HCT116 (cell line): ENCODE results near the gene NKIRAS2. TPM values are rescaled to one million over a fixed set of nuclear protein-coding genes. Genes with fewer than 3 reads are reported as not detected.

ENCODE experiments used
- ATAC-seq: fragments of 200-7000 bp; cut with Tn5 transposase; 2 replicates; pipeline ENCODE4 v1.9.1; 2020; ENCODE audit warnings: mild to moderate bottlenecking, moderate library complexity
- BruUV-seq: library from RNA; stranded (reverse); fragments of 400-500 nt; replicated peaks from 2 replicates; lab custom pipeline; 2021; lab: Mats Ljungman, UMichigan
- CTCF ChIA-PET: fragments of 300-600 bp; sonication (Branson Sonifier 250); formaldehyde crosslinking; loops from one replicate; lab custom pipeline; 2021; ENCODE audit warnings: antibody characterized with exemption; lab: Charles Lee
- POLR2A ChIA-PET: fragments of 300-600, 350-600 bp; sonication (Branson Sonifier 250); formaldehyde crosslinking; loops from one replicate; lab custom pipeline; 2021; ENCODE audit warnings: antibody characterized with exemption; lab: Charles Lee
- RAD21 ChIA-PET, 2 experiments: fragments of 300-600 bp; sonication (Branson Sonifier 250); formaldehyde crosslinking; loops; one replicate each; lab custom pipeline; 2023; ENCODE audit warnings: low total read pairs in 2 of 2; ENCODE audit not compliant: uncharacterized antibody in 2 of 2, unreplicated experiment in 2 of 2, low non-redundant PET in 1 of 2; lab: Charles Lee
- DNase-seq: peaks from one replicate; pipeline ENCODE4 v3.0.0-alpha.2; 2010; ENCODE audit warnings: low read depth, low spot score
- H2AFZ ChIP-seq: fragments of 200-600 bp; shearing (Covaris generic), sonication (generic); 2 replicates; pipeline ENCODE4 v1.6.1; 2017; ENCODE audit warnings: low read depth, mixed run types, mixed read lengths, antibody characterized with exemption, low read length; ENCODE audit not compliant: poor library complexity, severe bottlenecking
- H3K27ac ChIP-seq: 2 replicates; pipeline ENCODE4 v1.5.1; 2012; ENCODE audit warnings: low read depth, low read length
- H3K27me3 ChIP-seq: fragments of 200-600 bp; sonication (generic); 2 replicates; pipeline ENCODE4 v1.6.1; 2016; ENCODE audit warnings: mixed run types, low read length, mixed read lengths; ENCODE audit not compliant: insufficient read depth
- H3K36me3 ChIP-seq, 2 experiments: fragments of 200-500 bp in 1 of 2; fragments of 200-600 bp in 1 of 2; sonication (Bioruptor generic) in 1 of 2; sonication (generic) in 1 of 2; 2 replicates each; pipeline versions ENCODE4 v1.5.1 to v1.6.1; 2014 to 2016; ENCODE audit warnings: low read length in 2 of 2, inconsistent platforms in 1 of 2, mixed read lengths in 1 of 2, mixed run types in 1 of 2; ENCODE audit not compliant: insufficient read depth in 2 of 2, control insufficient read depth in 1 of 2
- H3K4me1 ChIP-seq, 2 experiments: fragments of 200-600 bp in 1 of 2; sonication (generic) in 1 of 2; 2 replicates each; pipeline versions ENCODE4 v1.5.1 to v1.6.1; 2012 to 2017; ENCODE audit warnings: low read length in 2 of 2, inconsistent platforms in 1 of 2, mild to moderate bottlenecking in 1 of 2, mixed read lengths in 1 of 2, mixed run types in 1 of 2, moderate library complexity in 1 of 2; ENCODE audit not compliant: insufficient read depth in 2 of 2, control insufficient read depth in 1 of 2
- H3K4me2 ChIP-seq: fragments of 200-600 bp; sonication (generic); 2 replicates; pipeline ENCODE4 v1.6.1; 2017; ENCODE audit warnings: mixed run types, low read length, mixed read lengths
- H3K4me3 ChIP-seq, 2 experiments: fragments of 200-600 bp in 1 of 2; sonication (generic) in 1 of 2; replicated peaks in 1 of 2; 2 replicates each; pipeline ENCODE4 v1.5.1; 2011 to 2016; ENCODE audit warnings: low read length in 2 of 2, control low read depth in 1 of 2, low read depth in 1 of 2, mild to moderate bottlenecking in 1 of 2, mixed read lengths in 1 of 2, mixed run types in 1 of 2
- H3K79me2 ChIP-seq: fragments of 200-600 bp; sonication (generic); 2 replicates; pipeline ENCODE4 v1.6.1; 2017; ENCODE audit warnings: mild to moderate bottlenecking, mixed run types, low read length, moderate library complexity, mixed read lengths; ENCODE audit not compliant: insufficient read depth
- H3K9ac ChIP-seq: fragments of 200-600 bp; sonication (generic); 2 replicates; pipeline ENCODE4 v1.6.1; 2016; ENCODE audit warnings: low read length, mixed read lengths
- H3K9me2 ChIP-seq: fragments of 200-600 bp; sonication (generic), shearing (Covaris generic); 2 replicates; pipeline ENCODE4 v1.6.1; 2017; ENCODE audit warnings: mixed run types, mild to moderate bottlenecking, moderate library complexity; ENCODE audit not compliant: insufficient read depth
- H3K9me3 ChIP-seq, 2 experiments: fragments of 200-500 bp in 1 of 2; fragments of 200-600 bp in 1 of 2; sonication (Bioruptor generic) in 1 of 2; sonication (generic) in 1 of 2; 2 replicates each; pipeline ENCODE4 v1.6.1; 2014 to 2017; ENCODE audit warnings: low read length in 2 of 2, mixed read lengths in 2 of 2, inconsistent platforms in 1 of 2, low read depth in 1 of 2, mild to moderate bottlenecking in 1 of 2, mixed run types in 1 of 2, moderate library complexity in 1 of 2; ENCODE audit not compliant: control insufficient read depth in 1 of 2, insufficient read depth in 1 of 2
- H4K20me1 ChIP-seq: fragments of 200-600 bp; sonication (generic), shearing (Covaris generic); 2 replicates; pipeline ENCODE4 v1.6.1; 2017; ENCODE audit warnings: mixed run types, mild to moderate bottlenecking, moderate library complexity; ENCODE audit not compliant: insufficient read depth
- EGR1 ChIP-seq: IDR thresholded peaks from 2 replicates; pipeline ENCODE4 v1.6.1; 2012; ENCODE audit warnings: low read depth
- EZH2 ChIP-seq: fragments of 200-600 bp; sonication (generic); IDR thresholded peaks from 2 replicates; pipeline ENCODE4 v1.6.1; 2017; ENCODE audit warnings: antibody characterized with exemption, mixed run types
- EZH2phosphoT487 ChIP-seq: fragments of 200-600 bp; IDR thresholded peaks from 2 replicates; pipeline ENCODE4 v1.6.1; 2018; ENCODE audit warnings: antibody characterized with exemption, borderline replicate concordance
- FOSL1 ChIP-seq: IDR thresholded peaks from 2 replicates; pipeline ENCODE4 v1.6.1; 2012; ENCODE audit warnings: low read depth
- JUND ChIP-seq: IDR thresholded peaks from 2 replicates; pipeline ENCODE4 v1.6.1; 2012
- MAX ChIP-seq: IDR thresholded peaks from 2 replicates; pipeline ENCODE4 v1.6.1; 2012
- POLR2A ChIP-seq: IDR thresholded peaks from 2 replicates; pipeline ENCODE4 v1.7.0; 2011; ENCODE audit warnings: borderline replicate concordance; ENCODE audit not compliant: insufficient read depth, insufficient read length; ENCODE audit errors: extremely low read depth
- RAD21 ChIP-seq: IDR thresholded peaks from 2 replicates; pipeline ENCODE4 v1.6.1; 2012; ENCODE audit warnings: low read depth, mild to moderate bottlenecking
- SIN3A ChIP-seq: IDR thresholded peaks from 2 replicates; pipeline ENCODE4 v1.6.1; 2012; ENCODE audit warnings: low read depth
- SP1 ChIP-seq: IDR thresholded peaks from 2 replicates; pipeline ENCODE4 v1.6.1; 2012; ENCODE audit warnings: low read depth
- SRF ChIP-seq: IDR thresholded peaks from 2 replicates; pipeline ENCODE4 v1.6.1; 2012; ENCODE audit warnings: low read depth
- TCF7L2 ChIP-seq: IDR thresholded peaks from 2 replicates; pipeline ENCODE4 v1.7.0; 2011; ENCODE audit warnings: borderline replicate concordance, inconsistent platforms; ENCODE audit not compliant: insufficient read depth, insufficient read length; ENCODE audit errors: extremely low read depth
- ZFX ChIP-seq: fragments of 450-650 bp; IDR thresholded peaks from 2 replicates; pipeline ENCODE4 v1.6.1; 2017
- ZNF274 ChIP-seq: fragments of 200-500 bp; sonication (Bioruptor generic); IDR thresholded peaks from 2 replicates; pipeline ENCODE4 v1.6.1; 2014; ENCODE audit warnings: mild to moderate bottlenecking, low read depth, low read length, inconsistent platforms
- intact Hi-C: fragments of 100-400 bp; cut with micrococcal nuclease; formaldehyde crosslinking; loops from 2 replicates; pipeline ENCODE4 v1.10.0; 2022
- total RNA-seq: library from RNA; stranded (reverse); gene quantifications from one replicate; pipeline ENCODE4 v1.2.1, GENCODE V29; 2021; ENCODE audit not compliant: unreplicated experiment
- TF ChIP-seq, protein P1 (sequence below), 3 experiments: fragments of 200-600 bp in 1 of 3; sonication (generic) in 1 of 3; IDR thresholded peaks in 2 of 3; conservative IDR thresholded peaks in 1 of 3; 2 replicates each; pipeline ENCODE4 v1.5.1; 2012 to 2017; ENCODE audit warnings: low read depth in 2 of 3, low read length in 2 of 3, antibody characterized with exemption in 1 of 3, borderline replicate concordance in 1 of 3, control low read depth in 1 of 3, mild to moderate bottlenecking in 1 of 3, mixed read lengths in 1 of 3, mixed run types in 1 of 3, moderate library complexity in 1 of 3; ENCODE audit not compliant: insufficient read depth in 1 of 3
- TF ChIP-seq, protein P2 (sequence below): IDR thresholded peaks from 2 replicates; pipeline ENCODE4 v1.6.1; 2012; ENCODE audit warnings: low read depth
- TF ChIP-seq, protein P3 (sequence below): IDR thresholded peaks from 2 replicates; pipeline ENCODE4 v1.6.1; 2012

The NKIRAS2 gene
- total RNA-seq, 1 experiment from 2014 or later: 26.4 TPM

- H4K20me1 ChIP-seq: 0 out of 2 replicates have a peak, but pooled peaks cover 3% of the 10 kb centered on the region
- peak within 1 kb of the TSS; percentile 100 for H3K9ac ChIP-seq
- DNase-seq: peak; percentile 81
- peak; percentile 88 for ATAC-seq
- H3K4me1 ChIP-seq: peaks cover 14 to 30% of the 10 kb centered on the region in 2 experiments; a peak in 3 of 4 replicates
- TSS peak; percentile 70 for BruUV-seq
- intact Hi-C loops: loop anchor here (5.0 kb wide), 1 partner anchor 50 kb away; the partner anchor contains the start of gene CNP
- no peaks in the 10 kb centered on the region for H3K9me3 ChIP-seq
- ChIA-PET POLR2A (interaction anchor here (0.6 to 2.3 kb wide), 8 partner anchors 9 to 244 kb away, joined by 3 to 17 read pairs (median 3); partner anchors contain the start of gene CNP), RAD21 (interaction anchor here in 1 of 2 experiments (0.6 kb wide), 1 partner anchor 177 kb away, joined by 3 read pairs; the partner anchor contains the start of gene GHDC), CTCF (interaction anchor here (0.6 to 4.0 kb wide), 6 partner anchors 11 to 1941 kb away, joined by 3 to 16 read pairs (median 4); partner anchors contain the start of gene CNP)
- H3K79me2 ChIP-seq: peaks cover 69% of the 10 kb centered on the region
- peak within 1 kb of the TSS; percentile 39 for H2AFZ ChIP-seq
- H3K27ac ChIP-seq: peak within 1 kb of the TSS; percentile 71
- no peaks in the 10 kb centered on the region; a peak in 1 of 4 replicates for H3K36me3 ChIP-seq
- H3K9me2 ChIP-seq: no peaks in the 10 kb centered on the region
- no peaks in the 10 kb centered on the region for H3K27me3 ChIP-seq
- H3K4me3 ChIP-seq: peak within 1 kb of the TSS; percentile 93 to 99
- H3K4me2 ChIP-seq: peak within 1 kb of the TSS; percentile 96
- TF ChIP-seq SRF (no peak), RAD21 (no peak), EGR1 (peak; percentile 97), SP1 (no peak; the same call in 1 of the 2 replicates), JUND (0 out of 2 replicates have a peak, but pooled peaks have one; percentile 16), TCF7L2 (no peak), EZH2phosphoT487 (no peak), EZH2 (no peak), ZFX (peak; percentile 63; the same call in 1 of the 2 replicates), MAX (peak; percentile 71; the same call in 1 of the 2 replicates), FOSL1 (no peak), SIN3A (peak; percentile 90), ZNF274 (no peak), POLR2A (peak; percentile 39)
- TF ChIP-seq, protein P1, sequence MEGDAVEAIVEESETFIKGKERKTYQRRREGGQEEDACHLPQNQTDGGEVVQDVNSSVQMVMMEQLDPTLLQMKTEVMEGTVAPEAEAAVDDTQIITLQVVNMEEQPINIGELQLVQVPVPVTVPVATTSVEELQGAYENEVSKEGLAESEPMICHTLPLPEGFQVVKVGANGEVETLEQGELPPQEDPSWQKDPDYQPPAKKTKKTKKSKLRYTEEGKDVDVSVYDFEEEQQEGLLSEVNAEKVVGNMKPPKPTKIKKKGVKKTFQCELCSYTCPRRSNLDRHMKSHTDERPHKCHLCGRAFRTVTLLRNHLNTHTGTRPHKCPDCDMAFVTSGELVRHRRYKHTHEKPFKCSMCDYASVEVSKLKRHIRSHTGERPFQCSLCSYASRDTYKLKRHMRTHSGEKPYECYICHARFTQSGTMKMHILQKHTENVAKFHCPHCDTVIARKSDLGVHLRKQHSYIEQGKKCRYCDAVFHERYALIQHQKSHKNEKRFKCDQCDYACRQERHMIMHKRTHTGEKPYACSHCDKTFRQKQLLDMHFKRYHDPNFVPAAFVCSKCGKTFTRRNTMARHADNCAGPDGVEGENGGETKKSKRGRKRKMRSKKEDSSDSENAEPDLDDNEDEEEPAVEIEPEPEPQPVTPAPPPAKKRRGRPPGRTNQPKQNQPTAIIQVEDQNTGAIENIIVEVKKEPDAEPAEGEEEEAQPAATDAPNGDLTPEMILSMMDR (IDR thresholded peaks at IDR 0.05 in 2 of 3, conservative IDR thresholded peaks at IDR 0.05 in 1 of 3; ENCODE audit: borderline replicate concordance in 1 of 3, insufficient read depth in 1 of 3, low read depth in 2 of 3, low read length in 2 of 3): no peak
- TF ChIP-seq, protein P2, sequence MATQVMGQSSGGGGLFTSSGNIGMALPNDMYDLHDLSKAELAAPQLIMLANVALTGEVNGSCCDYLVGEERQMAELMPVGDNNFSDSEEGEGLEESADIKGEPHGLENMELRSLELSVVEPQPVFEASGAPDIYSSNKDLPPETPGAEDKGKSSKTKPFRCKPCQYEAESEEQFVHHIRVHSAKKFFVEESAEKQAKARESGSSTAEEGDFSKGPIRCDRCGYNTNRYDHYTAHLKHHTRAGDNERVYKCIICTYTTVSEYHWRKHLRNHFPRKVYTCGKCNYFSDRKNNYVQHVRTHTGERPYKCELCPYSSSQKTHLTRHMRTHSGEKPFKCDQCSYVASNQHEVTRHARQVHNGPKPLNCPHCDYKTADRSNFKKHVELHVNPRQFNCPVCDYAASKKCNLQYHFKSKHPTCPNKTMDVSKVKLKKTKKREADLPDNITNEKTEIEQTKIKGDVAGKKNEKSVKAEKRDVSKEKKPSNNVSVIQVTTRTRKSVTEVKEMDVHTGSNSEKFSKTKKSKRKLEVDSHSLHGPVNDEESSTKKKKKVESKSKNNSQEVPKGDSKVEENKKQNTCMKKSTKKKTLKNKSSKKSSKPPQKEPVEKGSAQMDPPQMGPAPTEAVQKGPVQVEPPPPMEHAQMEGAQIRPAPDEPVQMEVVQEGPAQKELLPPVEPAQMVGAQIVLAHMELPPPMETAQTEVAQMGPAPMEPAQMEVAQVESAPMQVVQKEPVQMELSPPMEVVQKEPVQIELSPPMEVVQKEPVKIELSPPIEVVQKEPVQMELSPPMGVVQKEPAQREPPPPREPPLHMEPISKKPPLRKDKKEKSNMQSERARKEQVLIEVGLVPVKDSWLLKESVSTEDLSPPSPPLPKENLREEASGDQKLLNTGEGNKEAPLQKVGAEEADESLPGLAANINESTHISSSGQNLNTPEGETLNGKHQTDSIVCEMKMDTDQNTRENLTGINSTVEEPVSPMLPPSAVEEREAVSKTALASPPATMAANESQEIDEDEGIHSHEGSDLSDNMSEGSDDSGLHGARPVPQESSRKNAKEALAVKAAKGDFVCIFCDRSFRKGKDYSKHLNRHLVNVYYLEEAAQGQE: no peak
- TF ChIP-seq, protein P3, sequence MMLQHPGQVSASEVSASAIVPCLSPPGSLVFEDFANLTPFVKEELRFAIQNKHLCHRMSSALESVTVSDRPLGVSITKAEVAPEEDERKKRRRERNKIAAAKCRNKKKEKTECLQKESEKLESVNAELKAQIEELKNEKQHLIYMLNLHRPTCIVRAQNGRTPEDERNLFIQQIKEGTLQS: no peak
Observed at GRCh38 chr17:42016941-42017865, 2.7 kb upstream of the NKIRAS2 start, which contains the start of gene DNAJC7. TSS of gene DNAJC7 (minus strand) at chr17:42017439. CDS start at chr17:42017416, 23 bp downstream.
